GM12891 (cell line): ENCODE results near the gene ACSL3.

Source experiments
- PAX5 ChIP-seq: IDR thresholded peaks from 2 replicates; pipeline ENCODE4 v1.6.1; 2011; ENCODE audit warnings: low read length, moderate library complexity, mild to moderate bottlenecking; ENCODE audit not compliant: insufficient read depth, severe bottlenecking
- POLR2A ChIP-seq: IDR thresholded peaks from 2 replicates; pipeline ENCODE4 v1.6.1; 2011; ENCODE audit warnings: low read depth, low read length, control low read depth
- POLR2AphosphoS5 ChIP-seq: IDR thresholded peaks from 2 replicates; pipeline ENCODE4 v1.6.1; 2011; ENCODE audit warnings: low read depth, low read length, control low read depth
- POU2F2 ChIP-seq: IDR thresholded peaks from 2 replicates; pipeline ENCODE4 v1.6.1; 2011; ENCODE audit warnings: low read depth, mild to moderate bottlenecking, control low read depth, low read length, moderate library complexity
- TAF1 ChIP-seq: IDR thresholded peaks from 2 replicates; pipeline ENCODE4 v1.6.1; 2011; ENCODE audit warnings: low read depth, low read length, control low read depth

- TF ChIP-seq POLR2A (no peak), TAF1 (no peak), POLR2AphosphoS5 (no peak), PAX5 (no peak), POU2F2 (no peak)
Measured at GRCh38 chr2:222969491-222969890, 108.7 kb downstream of the ACSL3 start.
